ENCODE results near the gene MTFR1L.

Gene MTFR1L

DNA sequence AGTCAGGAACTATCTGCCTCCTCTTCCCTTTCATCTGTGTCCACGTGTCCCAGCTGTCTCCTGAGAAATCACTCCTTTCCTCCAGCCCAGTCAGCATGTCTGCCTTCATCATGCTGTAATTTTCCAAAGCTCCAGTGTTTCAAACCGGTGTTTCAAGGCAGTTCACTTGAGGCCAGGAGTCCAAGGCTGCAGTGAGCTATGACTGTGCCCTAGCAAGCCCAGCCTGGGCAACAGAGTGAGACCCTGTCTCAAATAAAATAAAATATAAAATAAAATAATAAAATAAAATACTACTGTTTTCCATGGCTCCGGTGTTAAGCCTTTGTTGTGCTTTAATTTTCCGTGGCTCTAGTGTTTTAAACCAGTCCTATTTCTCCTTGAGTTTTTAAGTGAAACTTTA, 27.6 kb upstream of the MTFR1L start:
- DNase-seq: no peak

DNA sequence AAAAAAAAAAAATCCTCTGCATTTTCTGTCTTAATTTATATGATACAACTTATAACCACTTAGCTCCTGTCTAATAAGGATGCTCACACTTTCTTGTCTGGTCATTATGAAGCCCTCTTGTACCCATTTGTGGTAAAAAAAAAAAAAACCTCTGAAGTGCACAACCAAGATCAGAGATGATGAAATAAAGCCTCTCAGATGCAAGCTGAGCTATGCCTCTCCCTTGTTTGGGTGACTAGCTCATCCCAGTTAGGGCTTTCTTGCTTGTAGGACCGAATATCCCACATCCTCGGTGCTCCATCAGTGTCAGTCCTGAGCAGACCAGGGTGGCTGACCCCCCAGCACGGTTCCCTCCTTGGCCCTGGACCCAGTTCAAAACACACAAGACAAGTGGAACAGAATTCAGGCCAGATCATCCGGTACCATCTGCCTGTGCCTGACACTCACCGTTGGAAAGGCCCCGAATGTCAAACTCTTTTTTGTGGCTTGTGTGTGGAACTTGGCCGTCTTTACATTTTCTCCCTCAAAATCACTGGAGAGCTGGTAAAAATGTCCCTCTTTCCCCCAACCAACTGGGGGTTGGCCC, 26.1 kb upstream of the MTFR1L start:
- DNase-seq: no peak

DNA sequence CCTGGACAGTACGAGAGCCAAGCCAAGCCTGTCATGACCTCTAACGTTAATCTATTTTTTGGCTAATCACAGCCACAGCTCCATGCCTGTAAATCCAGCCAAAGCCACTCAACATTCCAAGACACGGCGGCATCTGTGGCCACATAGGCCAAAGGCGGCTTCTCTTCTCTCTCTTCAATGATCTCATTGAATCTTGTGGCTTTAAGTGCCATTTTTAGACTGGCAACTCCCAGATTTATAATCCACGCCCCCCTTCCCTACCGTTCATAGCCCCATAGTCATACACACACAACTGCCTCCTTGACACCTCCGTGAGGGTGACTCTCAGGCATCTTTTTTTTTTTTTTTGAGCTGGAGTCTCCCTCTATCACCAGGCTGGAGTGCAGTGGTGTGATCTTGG, 25.4 kb upstream of the MTFR1L start:
- no peak for DNase-seq

GRCh38 chr1:25795211-25795610, 24.5 kb upstream of the MTFR1L start:
- DNase-seq: no peak

GRCh38 chr1:25795946-25796810, 23.6 kb upstream of the MTFR1L start:
- DNase-seq: no peak

- peak; percentile 61 to 84 (median 64) for DNase-seq
Observed at GRCh38 chr1:25796811-25797458, 22.8 kb upstream of the MTFR1L start.

- no peak for DNase-seq
Observed at GRCh38 chr1:25797939-25798338, 21.8 kb upstream of the MTFR1L start.

- DNase-seq: no peak
Observed at GRCh38 chr1:25798666-25799351, 20.9 kb upstream of the MTFR1L start.

GRCh38 chr1:25799352-25799934, 20.3 kb upstream of the MTFR1L start:
- no peak for DNase-seq

DNA sequence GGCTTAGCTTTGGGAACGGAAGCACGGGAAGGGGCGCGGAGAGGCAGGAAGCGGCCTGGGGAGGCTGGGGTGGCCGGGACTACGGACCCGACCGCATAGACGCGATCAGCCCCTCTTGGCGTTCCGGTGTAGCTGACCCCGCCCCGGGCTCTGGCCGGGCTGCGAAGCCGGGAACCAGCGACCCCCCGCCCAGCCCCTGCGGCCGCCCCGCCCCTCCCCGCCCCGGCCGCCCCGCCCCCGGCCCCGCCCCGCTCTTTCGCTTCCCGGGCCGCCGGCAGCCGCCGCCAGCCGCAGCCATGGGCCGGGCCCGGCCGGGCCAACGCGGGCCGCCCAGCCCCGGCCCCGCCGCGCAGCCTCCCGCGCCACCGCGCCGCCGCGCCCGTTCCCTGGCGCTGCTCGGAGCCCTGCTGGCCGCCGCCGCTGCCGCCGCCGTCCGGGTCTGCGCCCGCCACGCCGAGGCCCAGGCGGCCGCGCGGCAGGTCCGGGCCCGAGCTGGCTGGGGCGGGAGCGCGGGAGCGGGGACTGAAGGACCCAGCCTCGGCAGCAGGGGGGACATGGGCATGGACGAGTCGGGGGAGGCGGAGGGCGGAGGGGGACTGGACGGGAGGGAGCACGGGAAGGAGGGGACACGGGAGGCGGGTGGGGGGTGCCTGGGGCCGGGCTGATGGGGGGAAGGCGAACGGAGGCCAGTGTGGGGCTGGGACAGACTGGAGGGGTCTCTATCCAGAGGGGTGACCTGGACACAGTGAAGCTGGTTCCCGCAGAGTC, 19.6 kb upstream of the MTFR1L start, which contains the start of gene SELENON:
Gene SELENON, plus strand, starts transcription at position 259 of the 768 bp plus-strand sequence. Its CDS starts 38 bp downstream, at position 297.
- no peak for DNase-seq

DNA sequence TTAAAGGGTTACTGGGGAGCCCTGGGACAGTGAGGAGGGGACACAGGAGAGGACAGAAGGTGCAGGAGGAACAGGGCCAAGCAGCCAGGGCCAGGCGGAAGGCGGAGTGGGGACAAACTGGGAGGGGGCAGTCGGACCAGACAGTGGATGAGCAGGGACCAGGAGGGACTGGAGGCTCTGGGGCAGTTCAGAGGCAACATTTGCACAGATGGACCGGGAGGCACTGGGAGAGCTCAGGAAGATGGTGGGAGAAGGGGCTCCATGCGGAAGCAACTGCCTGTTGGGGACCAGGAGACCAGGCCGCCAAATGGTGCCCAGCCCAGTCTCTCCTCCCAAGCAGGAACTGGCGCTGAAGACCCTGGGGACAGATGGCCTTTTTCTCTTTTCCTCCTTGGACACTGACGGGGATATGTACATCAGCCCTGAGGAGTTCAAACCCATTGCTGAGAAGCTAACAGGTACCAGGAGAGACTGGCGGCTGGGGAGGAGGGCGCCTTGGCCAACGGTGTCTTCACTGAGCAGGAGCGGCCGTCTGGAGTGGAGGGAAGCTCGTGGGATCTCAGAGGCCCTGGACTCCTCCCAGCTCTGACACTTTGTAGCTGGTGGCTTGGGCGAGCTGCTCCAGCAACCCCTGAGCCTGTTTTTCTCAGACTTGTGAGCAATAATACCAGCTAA, 18.9 kb upstream of the MTFR1L start:
- DNase-seq: no peak

DNA sequence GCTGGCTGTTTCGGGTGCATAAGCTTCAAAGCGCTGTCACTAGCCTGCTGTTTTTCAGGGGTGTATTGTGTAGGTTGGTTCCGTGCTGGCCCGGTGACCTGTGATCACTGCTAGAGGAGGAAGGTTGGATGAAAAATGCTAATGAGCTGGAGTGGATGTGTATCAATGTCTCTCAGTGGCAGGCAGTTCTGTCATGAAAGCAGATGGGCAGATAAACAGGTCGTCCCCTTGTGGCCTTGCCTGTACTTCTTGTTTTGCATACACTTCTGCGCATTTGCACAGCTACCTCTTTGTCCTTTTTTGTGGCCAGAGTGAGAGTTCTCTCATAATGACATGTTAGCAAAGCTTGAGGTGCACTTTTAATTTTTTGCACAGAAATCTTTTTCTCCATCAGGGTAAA, 16.8 kb upstream of the MTFR1L start:
- no peak for DNase-seq

DNA sequence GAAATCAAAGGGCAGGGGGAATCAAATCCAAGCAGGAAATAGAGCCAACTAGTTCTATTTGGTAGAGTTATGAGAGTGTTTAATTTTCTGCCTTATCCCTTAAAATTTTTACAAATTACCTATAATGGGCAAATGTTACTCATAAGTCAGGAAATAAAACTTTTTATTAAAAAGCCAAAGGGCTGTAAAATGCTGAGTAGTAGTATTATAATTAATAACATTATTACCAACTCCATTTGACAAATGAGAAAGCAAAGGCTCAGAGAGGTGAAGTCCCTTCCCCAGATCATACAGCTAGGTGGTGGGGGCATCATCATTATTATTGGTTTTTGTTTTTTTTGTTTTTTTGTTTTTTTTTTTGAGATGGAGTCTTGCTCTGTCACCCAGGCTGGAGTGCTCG, 16.4 kb upstream of the MTFR1L start:
- no peak for DNase-seq

- DNase-seq: no peak
Observed at GRCh38 chr1:25804244-25804963, 15.3 kb upstream of the MTFR1L start.

DNA sequence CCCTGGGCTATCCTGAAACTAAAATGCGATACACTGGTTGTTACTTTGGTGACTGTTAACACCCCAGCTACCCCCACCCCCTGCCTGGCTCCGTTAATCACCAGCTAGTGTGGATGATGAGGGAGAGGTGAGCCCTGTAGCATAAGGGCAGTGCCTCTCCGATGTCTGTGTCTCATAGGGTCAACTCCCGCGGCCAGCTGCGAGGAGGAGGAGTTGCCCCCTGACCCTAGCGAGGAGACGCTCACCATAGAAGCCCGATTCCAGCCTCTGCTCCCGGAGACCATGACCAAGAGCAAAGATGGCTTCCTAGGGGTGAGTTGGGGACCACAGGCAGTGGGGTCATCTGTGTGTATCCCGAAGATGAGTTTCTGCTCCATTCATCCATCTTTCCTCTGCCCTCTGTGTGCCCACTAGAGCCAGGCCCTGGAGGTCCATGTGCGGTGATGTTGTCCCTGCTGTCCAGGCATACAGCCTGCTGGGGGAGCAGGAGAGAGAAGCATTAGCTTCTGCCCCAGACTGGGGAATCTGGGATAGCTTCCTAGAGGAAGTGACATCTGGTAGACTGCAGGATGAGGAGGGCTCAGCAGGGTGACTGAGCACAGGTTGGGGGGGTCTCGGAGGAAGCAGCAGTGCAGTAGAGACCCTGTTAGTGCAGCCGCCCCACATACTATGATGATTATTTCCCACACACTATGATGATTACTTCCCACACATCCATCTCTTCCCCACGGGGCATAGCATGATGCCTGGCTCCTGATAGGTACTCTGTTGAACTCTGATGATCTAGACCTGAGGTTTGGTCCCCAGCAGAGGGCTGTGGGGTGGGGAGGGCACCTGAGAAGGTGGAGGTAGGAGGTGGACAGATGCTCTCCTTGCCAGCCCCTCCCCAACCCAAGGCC, 14.5 kb upstream of the MTFR1L start:
- DNase-seq: no peak

- no peak for DNase-seq
Observed at GRCh38 chr1:25805863-25806225, 13.9 kb upstream of the MTFR1L start.

- DNase-seq: no peak
Observed at GRCh38 chr1:25806418-25806817, 13.3 kb upstream of the MTFR1L start.

- no peak for DNase-seq
Observed at GRCh38 chr1:25807480-25808390, 12.0 kb upstream of the MTFR1L start.

Measured in activated CD4-positive, CD25-positive, alpha-beta regulatory T cell (primary cell).